Measurements from ENCODE around the gene SLC24A3.

- TF ChIP-seq, protein P1, sequence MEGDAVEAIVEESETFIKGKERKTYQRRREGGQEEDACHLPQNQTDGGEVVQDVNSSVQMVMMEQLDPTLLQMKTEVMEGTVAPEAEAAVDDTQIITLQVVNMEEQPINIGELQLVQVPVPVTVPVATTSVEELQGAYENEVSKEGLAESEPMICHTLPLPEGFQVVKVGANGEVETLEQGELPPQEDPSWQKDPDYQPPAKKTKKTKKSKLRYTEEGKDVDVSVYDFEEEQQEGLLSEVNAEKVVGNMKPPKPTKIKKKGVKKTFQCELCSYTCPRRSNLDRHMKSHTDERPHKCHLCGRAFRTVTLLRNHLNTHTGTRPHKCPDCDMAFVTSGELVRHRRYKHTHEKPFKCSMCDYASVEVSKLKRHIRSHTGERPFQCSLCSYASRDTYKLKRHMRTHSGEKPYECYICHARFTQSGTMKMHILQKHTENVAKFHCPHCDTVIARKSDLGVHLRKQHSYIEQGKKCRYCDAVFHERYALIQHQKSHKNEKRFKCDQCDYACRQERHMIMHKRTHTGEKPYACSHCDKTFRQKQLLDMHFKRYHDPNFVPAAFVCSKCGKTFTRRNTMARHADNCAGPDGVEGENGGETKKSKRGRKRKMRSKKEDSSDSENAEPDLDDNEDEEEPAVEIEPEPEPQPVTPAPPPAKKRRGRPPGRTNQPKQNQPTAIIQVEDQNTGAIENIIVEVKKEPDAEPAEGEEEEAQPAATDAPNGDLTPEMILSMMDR (conservative IDR thresholded peaks at IDR 0.05; ENCODE audit: low read depth in 2 of 2), result peak; percentile 92 to 95
- no peak for TF ChIP-seq CREB1 (CRISPR knock-in tag; IDR thresholded peaks at IDR 0.05; ENCODE audit: low read depth)
- no peak for TF ChIP-seq POLR2AphosphoS5 (IDR thresholded peaks at IDR 0.05; ENCODE audit: low read depth)
- no peak for TF ChIP-seq EZH2 (IDR thresholded peaks at IDR 0.05; ENCODE audit: low read depth, unreplicated experiment)
- TF ChIP-seq EZH2phosphoT487 (IDR thresholded peaks at IDR 0.05; ENCODE audit: unreplicated experiment), result no peak
- TF ChIP-seq ZNF114 (CRISPR knock-in tag; IDR thresholded peaks at IDR 0.05), result no peak
- TF ChIP-seq, protein P2, sequence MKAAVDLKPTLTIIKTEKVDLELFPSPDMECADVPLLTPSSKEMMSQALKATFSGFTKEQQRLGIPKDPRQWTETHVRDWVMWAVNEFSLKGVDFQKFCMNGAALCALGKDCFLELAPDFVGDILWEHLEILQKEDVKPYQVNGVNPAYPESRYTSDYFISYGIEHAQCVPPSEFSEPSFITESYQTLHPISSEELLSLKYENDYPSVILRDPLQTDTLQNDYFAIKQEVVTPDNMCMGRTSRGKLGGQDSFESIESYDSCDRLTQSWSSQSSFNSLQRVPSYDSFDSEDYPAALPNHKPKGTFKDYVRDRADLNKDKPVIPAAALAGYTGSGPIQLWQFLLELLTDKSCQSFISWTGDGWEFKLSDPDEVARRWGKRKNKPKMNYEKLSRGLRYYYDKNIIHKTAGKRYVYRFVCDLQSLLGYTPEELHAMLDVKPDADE (IDR thresholded peaks at IDR 0.05), result no peak
- no peak for TF ChIP-seq JUNB (IDR thresholded peaks at IDR 0.05; ENCODE audit: unreplicated experiment)
- no peak for TF ChIP-seq REST (IDR thresholded peaks at IDR 0.05; ENCODE audit: unreplicated experiment)
- no peak for TF ChIP-seq ZNF331 (CRISPR knock-in tag; IDR thresholded peaks at IDR 0.05; ENCODE audit: low read depth)
- no peak for TF ChIP-seq STAT1 (IDR thresholded peaks at IDR 0.05; ENCODE audit: unreplicated experiment)
- no peak for TF ChIP-seq NANOG (IDR thresholded peaks at IDR 0.05; ENCODE audit: borderline replicate concordance)
Measured at GRCh38 chr20:19205981-19206396, 6.5 kb upstream of the SLC24A3 start.
